ENCODE measurements around the gene KBTBD8.
A peak's percentile ranks its signal among the peaks of the same experiment; 100 is the strongest.

GRCh38 chr3:66971891-66972551 is 26.1 kb upstream of the KBTBD8 start:
- TF ChIP-seq CTCF (IDR thresholded peaks at IDR 0.05 in 2 of 3, conservative IDR thresholded peaks at IDR 0.05 in 1 of 3; ENCODE audit: insufficient read depth in 2 of 3, low read depth in 1 of 3, low read length in 3 of 3) (peak; percentile 76 to 84 (median 80)), ZNF780A (CRISPR knock-in tag; IDR thresholded peaks at IDR 0.05) (no peak), SRSF7 (optimal IDR thresholded peaks at IDR 0.05; ENCODE audit: low read depth, low read length) (no peak), ZNF79 (CRISPR knock-in tag; IDR thresholded peaks at IDR 0.05; ENCODE audit: low read depth) (no peak), HDAC2 (IDR thresholded peaks at IDR 0.05) (no peak)
